DMS114 treated with DMSO at 0.1 percent for 48 hours (cell line): Measurements from ENCODE around the gene MOSPD2.

ENCODE experiments used
- DNase-seq: peaks from one replicate; lab custom pipeline; 2025; ENCODE audit not compliant: unreplicated experiment; lab: John Stamatoyannopoulos, UW

Gene MOSPD2

GRCh38 chrX:14913241-14913640 lies 40.0 kb downstream of the MOSPD2 start:
- no peak for DNase-seq

DNA sequence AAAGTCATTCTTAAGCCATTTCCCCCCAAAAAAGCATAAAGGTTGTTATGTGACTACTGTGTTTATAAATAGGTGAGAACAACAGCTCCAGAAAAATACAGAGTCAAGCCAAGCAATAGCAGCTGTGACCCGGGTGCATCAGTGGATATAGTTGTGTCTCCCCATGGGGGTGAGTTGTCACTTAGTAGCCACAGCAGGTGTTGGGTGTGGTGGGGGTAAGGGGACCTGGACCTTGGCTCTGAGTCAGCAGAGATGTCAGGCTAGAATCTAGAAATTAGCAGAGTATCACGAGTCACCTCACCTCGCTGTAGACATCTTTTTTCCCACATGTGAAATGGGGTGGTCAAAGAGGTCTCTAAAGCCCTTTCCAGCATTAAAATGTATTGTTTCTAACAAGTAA lies 42.4 kb downstream of the MOSPD2 start:
- no peak for DNase-seq

DNA sequence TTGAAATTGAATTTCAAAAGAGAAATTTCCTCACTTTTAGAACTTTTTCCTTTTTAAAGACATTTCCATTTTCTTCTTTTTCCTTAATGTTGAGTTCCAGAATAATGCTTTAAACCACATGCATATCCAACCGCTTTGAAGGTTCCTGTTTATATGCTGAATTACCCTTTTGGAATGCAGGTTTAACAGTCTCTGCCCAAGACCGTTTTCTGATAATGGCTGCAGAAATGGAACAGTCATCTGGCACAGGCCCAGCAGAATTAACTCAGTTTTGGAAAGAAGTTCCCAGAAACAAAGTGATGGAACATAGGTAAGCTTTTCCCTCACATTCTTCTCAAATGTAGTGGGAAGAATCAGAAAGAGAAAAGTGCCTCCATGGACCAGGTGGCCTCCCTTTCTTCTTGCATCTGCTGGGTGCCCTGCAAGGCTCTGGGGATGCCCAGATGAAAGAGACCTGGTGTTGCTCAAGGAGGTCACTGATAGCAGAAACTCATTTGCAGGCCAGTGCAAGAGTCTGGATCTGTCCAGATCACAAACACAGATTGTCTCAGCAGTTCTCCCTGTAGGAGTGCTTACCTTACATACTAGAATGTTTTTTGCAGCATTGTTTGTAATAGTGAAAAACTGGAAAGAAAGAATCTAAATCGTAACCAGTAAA lies 42.9 kb downstream of the MOSPD2 start:
- DNase-seq = no peak

DNA sequence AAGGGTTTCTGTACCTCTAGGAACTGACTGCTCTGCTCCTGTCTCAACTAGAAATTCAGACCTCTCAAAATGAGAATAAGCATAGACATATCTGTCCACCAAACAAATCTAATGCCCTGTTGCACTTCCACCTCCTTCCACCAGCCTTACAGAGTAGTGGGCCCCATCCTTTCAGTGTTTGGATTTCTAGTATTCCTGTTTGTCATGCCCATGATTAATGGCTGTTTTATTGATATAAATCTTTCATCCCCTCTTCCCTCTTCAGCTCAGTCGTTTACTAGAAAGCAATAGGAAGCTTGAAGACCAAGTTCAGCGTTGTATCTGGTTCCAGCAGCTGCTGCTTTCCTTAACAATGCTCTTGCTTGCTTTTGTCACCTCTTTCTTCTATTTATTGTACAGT lies 46.2 kb downstream of the MOSPD2 start:
- no peak for DNase-seq

DNA sequence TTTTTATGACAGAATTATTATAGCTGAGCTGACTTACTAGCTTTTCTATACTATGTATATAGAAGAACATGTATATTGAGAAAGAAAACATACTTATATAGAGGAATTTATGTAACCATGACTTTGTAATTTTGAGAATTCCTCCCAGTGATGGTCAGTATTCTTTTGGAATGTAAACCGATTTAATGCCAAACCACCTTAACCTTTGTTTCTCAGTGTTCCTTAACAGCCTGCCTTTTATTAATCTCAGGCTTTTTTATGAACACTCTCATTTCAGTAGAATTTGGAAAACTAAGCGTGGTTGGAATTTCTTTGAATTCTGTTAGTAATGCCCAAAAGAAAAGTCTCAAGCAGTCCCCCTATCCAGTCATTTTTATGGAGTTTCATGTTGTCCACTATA lies 47.0 kb downstream of the MOSPD2 start:
- DNase-seq = no peak

DNA sequence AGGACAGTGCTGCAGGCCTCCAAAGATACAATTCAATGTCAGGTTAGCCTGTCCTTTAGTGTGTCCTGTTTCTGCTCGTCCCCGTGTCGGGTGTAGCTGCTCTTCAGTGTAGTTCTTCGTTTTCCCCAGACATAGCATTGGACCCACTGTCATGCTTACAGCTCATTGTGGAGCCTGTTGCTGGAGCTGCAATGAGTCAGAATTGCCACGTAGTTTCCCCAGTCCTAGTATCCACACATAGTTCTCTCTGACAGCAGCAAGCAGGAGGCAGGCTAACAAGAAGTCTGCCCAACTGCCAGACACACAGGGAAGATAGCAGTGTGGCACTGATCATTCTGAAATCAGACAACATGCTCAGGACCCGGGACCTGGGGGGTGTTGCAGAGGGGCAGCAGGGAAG lies 49.2 kb downstream of the MOSPD2 start:
- DNase-seq = no peak

DNA sequence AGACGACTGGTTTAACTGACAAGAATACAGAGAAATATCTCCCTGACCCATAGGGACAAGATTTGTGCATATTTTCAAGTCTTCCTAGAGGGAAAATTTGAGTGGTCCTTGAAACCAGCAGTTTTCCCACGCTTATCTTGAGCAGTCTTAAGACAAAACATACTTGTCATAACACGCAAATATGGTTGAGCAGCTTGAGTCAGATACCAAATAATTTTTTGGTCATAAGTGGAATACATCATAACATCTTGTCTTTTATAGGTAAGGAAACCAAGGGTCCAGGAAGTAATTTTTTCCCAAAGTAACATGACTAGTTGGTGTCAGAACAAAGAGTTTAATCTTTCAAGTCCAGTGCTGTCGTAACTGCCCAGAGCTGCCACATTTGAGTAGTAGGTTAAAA lies 50.5 kb downstream of the MOSPD2 start:
- no peak for DNase-seq

GRCh38 chrX:14926471-14926870 lies 53.2 kb downstream of the MOSPD2 start:
- no peak for DNase-seq

- DNase-seq = no peak
Measured at GRCh38 chrX:14927401-14927800, 54.2 kb downstream of the MOSPD2 start.

GRCh38 chrX:14930663-14931062 lies 57.4 kb downstream of the MOSPD2 start:
- no peak for DNase-seq

GRCh38 chrX:14932136-14932535 lies 58.9 kb downstream of the MOSPD2 start:
- DNase-seq = no peak

GRCh38 chrX:14934423-14934822 lies 61.2 kb downstream of the MOSPD2 start:
- DNase-seq = no peak

- no peak for DNase-seq
Measured at GRCh38 chrX:14936561-14936960, 63.3 kb downstream of the MOSPD2 start.

- DNase-seq = no peak
Measured at GRCh38 chrX:14939644-14940043, 66.4 kb downstream of the MOSPD2 start.

- DNase-seq = no peak
Measured at GRCh38 chrX:14941301-14941700, 68.1 kb downstream of the MOSPD2 start.

DNA sequence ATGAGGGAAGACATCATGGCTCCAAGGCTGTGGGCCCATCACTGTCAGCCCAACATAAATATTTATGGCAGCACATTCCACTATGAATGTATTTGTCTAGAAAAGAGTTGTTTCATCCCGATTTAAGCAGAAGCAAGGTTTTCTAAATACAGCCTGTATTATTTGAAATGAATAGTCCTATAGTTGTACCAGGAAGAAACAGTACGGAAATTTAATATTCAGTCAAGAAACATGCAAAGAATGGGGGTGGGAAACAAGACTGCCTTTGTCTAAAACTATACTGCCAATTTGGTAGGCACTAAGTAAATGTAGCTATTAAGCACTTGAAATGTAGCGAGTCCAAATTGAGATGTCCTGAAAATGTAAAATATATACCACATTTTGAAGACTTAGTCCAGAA lies 69.1 kb downstream of the MOSPD2 start:
- DNase-seq = no peak

GRCh38 chrX:14943962-14944361 lies 70.7 kb downstream of the MOSPD2 start:
- no peak for DNase-seq

DNA sequence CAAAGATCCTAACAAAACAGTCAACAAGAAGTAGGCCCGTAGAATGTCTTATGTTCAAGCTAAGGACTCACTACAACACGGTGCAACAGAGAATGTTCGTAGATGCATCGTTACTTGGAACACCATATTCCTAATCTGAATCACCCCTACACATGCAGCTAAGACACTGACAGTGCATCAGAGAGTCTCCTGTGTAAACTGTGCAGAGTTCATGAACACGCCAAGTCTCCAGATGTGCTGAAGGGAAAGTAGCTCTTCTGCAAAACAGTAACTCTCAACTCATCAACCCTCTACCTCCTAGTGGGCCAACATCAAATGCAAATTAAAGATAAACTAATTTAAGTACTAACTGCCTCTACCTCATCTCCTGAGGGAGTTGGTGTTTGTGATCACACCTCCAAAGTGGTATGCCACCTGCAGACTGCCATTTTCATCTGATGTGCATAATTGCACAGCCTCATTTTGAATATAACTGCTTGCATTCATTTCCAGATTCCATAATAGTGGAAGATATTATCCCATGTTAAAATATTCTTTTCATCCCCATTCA lies 73.5 kb downstream of the MOSPD2 start:
- DNase-seq = no peak

DNA sequence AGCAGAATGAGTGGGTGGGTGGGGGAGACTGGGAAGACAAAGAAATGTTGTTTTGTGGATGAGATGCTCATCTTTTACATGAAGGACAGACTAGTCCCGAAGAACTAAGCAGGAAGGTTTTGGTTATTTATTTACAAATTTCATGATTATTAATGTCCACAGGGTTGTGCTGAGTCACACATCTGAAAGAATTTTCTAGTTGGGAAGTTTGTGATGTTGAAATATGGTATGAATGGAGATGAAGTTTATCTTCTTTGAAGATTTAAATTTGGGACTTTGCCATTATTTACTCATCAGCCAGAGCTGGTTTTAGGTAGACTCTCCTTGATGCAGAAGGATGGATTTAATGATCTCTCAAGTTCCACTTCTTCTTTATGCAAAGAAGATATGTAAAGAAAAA lies 75.5 kb downstream of the MOSPD2 start:
- no peak for DNase-seq

GRCh38 chrX:14956813-14957582 lies 83.8 kb downstream of the MOSPD2 start:
- no peak for DNase-seq

DNA sequence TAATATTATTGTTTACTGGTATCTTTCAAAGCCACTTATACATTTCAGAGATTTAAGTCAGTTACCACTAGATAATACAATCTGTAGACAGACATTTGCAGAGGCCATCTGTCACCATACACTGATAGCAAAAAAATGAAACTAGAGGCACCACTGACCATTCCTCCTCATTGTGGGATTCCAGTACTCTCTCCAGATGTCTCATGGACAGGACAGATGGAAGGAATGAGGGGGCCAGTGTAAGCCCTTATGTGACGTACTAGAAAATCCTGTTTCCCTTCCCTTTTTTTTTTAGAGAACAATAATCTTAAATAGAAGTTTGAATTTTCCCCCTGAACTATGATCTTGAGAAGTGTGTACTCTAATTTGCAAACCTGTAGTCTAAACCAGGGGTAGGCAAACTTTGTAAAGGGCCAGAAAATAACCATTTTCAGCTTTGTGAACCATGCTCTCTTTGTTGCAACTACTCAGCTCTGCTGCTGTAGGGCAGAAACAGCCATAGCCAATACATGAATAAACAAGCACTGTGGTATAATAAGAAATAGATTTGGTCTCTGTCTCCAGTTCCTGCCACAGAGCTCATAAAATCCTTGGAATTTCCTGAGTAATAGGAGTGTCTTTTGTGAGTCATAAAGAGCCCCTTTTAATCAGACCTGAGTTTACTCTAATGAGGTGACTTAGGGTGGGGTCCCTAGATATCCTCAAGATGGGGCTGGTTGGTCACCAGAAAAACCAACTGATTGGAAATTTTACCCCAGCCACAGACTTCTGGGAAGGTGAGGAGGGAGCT lies 90.4 kb downstream of the MOSPD2 start:
- DNase-seq = no peak

DNA sequence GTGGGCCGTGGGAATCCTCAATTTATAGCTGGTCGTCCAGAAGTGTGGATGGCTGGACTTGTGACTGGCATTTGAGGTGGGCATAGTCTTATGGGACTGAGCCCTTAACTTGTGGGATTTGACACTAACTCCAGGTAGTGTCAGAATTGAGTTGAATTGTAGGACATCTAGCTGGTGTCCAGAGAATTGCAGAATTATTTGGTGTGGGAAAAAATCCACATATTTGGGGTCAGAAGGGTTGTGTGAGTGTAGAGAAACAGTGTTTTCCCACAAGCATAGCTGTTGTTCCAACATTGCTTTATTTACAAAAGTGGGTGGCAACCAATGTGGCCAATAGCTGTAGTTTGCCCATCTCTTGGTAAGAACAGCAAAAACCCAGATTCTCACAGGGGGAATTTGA lies 91.3 kb downstream of the MOSPD2 start:
- DNase-seq = no peak
